Measurements from ENCODE around the gene LITAFD. TPM values are rescaled to one million over a fixed set of nuclear protein-coding genes. Genes with fewer than 3 reads are reported as not detected.

The LITAFD gene
- total RNA-seq, 4 donors from 2014 or later: not detected

DNA sequence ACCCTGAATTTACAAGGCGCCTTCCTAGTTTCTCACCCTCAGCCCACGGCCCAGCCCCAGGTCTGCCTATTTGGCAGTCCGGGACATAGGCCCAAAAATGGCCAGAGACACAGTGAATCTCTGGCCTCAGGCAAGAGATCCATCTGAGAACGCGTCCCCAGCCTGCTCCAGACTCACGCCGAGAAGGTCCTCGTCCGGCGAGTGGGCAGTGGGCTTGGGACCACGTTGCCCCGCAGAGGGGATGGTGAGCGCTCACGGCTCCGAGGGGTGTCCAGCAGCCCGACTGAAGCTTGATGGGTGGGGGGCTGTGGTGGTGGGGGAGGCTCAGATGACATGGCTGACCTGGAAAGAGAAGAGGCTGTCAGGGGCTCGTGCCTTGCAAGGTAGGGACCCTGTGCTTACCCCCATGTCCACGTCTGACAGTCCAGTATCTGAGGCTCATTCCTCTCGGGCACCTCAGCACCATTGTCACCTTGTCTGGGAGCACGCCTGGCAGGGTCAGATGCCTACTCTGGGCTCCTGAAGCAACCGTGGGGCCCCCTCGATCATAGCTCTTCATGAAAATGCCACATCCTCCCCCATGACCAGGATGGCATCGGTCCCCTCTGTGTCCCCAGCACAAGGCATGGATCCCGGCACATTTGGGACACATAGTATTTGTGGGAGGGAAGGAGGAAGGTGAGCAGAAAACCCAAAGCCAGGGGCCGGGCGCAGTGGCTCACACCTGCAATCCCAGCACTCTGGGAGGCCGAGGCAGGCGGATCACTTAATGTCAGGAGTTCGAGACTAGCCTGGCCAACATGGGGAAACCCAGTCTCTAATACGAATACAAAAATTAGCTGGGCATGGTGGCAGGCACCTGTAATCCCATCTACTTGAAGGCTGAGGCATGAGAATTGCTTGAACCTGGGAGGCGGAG is 22.9 kb upstream of the LITAFD start:
- intact Hi-C loops (cut with DNase I): no loop called here
- H3K27me3 ChIP-seq: no peaks in the 10 kb centered on the region
- 72 to 88% methylated on average over 4 to 12 of the region's 31 CpGs for WGBS, 2 donors

DNA sequence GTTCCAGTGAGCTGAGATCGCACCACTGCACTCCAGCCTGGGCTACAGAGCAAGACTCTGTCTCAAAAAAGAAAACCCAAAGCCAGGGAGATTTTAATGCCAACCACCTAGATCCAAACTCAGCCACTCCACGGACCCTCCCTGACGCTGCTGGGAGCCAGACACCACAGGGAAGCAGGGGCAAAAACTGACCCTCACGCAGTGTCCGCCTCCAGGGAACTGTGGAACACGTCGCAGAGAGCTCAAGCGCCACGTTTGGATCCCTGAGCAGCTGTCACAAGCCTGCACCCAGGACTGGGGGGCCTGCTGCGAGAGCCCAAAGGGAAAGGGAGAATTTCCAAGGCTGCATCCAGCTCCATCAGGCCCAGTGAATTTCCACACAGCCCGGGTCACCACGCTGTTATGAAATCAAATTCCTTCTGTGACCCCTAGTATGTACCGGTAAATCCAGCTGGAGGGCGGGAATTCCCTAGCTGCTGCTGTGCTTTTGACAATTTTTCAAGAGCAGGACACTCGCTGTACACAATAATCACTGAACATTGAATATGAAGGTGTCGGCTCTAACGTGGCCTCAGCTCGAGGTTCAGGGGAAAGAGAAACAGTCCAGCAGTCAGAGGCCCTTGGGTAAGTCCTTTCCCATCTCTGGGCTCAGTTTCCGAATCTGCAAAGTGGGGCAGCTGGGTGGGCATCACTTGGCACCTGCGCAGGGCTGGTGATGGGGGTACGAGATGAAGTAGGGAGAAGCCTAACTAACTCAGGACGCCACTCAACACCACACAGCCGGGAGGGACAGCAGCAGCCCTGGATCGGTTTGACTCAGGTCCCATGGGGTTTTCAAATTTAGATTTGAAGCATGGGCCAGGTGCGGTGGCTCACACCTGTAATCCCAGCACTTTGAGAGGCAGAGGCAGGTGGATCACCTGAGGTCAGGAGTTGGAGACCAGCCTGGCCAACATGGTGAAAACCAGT is 22.0 kb upstream of the LITAFD start:
- intact Hi-C loops (cut with DNase I): no loop called here

More for the DNA sequence above, 22.9 kb upstream of the LITAFD start:
- Histone ChIP-seq H3K4me3 (no peak overlapping the region), H3K36me3 (peaks cover 21 to 58% (median 38%) of the 10 kb centered on the region in 3 donors), H3K4me1 (peaks cover 13 to 66% (median 47%) of the 10 kb centered on the region in 3 donors), H3K27ac (peak overlapping the region; percentile 30 to 84 (median 52)), H3K9me3 (no peaks in the 10 kb centered on the region)
- DNase-seq: no peak
- no peak for TF ChIP-seq POLR2A (IDR thresholded peaks at IDR 0.05)
- TF ChIP-seq, protein P1, sequence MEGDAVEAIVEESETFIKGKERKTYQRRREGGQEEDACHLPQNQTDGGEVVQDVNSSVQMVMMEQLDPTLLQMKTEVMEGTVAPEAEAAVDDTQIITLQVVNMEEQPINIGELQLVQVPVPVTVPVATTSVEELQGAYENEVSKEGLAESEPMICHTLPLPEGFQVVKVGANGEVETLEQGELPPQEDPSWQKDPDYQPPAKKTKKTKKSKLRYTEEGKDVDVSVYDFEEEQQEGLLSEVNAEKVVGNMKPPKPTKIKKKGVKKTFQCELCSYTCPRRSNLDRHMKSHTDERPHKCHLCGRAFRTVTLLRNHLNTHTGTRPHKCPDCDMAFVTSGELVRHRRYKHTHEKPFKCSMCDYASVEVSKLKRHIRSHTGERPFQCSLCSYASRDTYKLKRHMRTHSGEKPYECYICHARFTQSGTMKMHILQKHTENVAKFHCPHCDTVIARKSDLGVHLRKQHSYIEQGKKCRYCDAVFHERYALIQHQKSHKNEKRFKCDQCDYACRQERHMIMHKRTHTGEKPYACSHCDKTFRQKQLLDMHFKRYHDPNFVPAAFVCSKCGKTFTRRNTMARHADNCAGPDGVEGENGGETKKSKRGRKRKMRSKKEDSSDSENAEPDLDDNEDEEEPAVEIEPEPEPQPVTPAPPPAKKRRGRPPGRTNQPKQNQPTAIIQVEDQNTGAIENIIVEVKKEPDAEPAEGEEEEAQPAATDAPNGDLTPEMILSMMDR (IDR thresholded peaks at IDR 0.05): no peak

DNA sequence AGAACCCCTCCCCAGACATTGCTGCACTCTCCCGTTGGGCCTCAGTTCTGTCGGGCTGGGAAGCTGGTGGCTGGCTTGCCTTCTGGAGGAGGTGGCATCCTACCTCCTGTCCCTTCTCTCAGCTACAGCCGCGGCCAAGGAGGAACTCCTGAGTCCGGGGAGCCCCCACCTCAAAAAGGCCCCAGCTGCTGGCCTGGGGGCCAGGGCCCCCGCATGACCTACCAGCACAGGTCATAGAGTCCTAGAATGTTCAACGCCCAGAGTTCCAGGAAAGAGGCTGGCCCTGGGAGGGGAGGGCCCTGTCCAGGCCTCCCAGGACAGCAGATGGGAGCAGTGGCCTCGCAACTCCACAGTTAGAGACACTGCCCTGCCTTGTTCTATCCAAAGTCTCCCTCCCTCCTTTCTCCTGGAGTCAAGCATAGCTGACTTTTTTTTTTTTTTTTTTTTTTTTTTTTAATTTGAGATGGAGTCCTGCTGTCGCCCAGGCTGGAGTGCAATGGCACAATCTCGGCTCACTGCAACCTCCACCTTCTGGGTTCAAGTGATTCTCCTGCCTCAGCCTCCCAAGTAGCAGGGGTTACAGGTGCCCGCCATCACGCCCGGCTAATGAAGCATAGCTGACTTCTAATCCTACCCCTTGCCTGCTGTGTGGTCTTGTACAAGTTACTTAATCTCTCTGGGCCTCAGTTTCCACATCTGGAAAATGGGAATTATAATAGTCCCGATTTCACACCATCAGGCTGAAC is 20.4 kb upstream of the LITAFD start:
- WGBS, 2 donors: 82 to 86% methylated on average over 7 to 8 of the region's 14 CpGs
- H3K4me3 ChIP-seq: peak overlapping the region in 1 of 4 donors; percentile 13
- TF ChIP-seq, protein P1 (IDR thresholded peaks at IDR 0.05): no peak
- no peak for TF ChIP-seq POLR2A (IDR thresholded peaks at IDR 0.05)
- H3K36me3 ChIP-seq: peaks cover 11 to 33% (median 18%) of the 10 kb centered on the region in 3 donors
- intact Hi-C loops (cut with DNase I): no loop called here
- no peaks in the 10 kb centered on the region for H3K27me3 ChIP-seq
- H3K27ac ChIP-seq: peak overlapping the region in 3 of 4 donors; percentile 43 to 65 (median 60)
- no peak for DNase-seq
- H3K4me1 ChIP-seq: peaks cover 35 to 88% (median 72%) of the 10 kb centered on the region in 3 donors
- no peaks in the 10 kb centered on the region for H3K9me3 ChIP-seq

More for the DNA sequence above, 22.0 kb upstream of the LITAFD start:
- H3K9me3 ChIP-seq: no peaks in the 10 kb centered on the region
- DNase-seq: no peak
- H3K4me1 ChIP-seq: peaks cover 23 to 73% (median 56%) of the 10 kb centered on the region in 3 donors
- 55 to 71% methylated on average over 13 to 15 of the region's 25 CpGs for WGBS, 2 donors
- H3K27ac ChIP-seq: peak overlapping the region; percentile 30 to 84 (median 52)
- TF ChIP-seq, protein P1 (IDR thresholded peaks at IDR 0.05): no peak
- no peak for TF ChIP-seq POLR2A (IDR thresholded peaks at IDR 0.05)
- peak overlapping the region in 1 of 4 donors; percentile 23 for H3K4me3 ChIP-seq
- H3K27me3 ChIP-seq: no peaks in the 10 kb centered on the region
- H3K36me3 ChIP-seq: peaks cover 20 to 49% (median 33%) of the 10 kb centered on the region in 3 donors

DNA sequence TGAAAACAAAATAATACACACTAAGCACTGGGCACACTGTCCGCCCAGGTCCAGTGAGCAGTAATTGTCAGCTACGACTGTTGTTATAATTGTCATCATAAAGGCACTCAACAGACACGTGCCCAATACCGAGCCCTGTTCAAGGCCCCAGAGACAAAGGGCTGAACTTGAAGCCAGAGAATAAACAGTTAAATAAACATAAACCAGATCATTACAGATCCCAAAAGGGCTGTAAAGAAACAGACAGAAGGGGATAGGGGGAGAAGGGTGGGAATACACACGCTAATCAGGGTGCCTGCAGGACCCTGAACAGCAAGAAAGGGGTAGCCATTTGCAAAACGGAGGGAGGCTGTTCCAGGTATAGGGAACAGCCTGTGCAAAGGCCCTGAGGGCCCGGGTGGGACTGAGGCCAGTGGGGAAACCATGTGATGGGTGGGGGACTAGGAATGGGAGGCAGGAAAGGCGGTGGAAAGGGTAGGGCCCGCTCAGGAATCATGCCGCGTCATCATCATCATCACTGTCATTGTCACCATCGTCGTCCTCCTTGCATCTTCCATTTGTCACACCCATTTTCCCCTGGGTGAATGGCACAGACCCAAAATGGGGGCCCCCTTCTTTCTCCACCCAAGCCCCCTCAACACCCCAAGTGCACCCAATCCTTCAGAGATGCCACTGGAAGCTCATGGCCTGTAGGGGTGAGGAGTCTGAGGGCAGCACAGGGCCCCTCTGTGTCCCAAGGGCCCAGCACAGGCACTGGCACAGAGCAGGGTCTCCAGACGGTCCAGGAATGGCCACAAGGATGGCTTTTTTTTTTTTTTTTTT is 19.6 kb upstream of the LITAFD start:
- 80 to 81% methylated on average over 14 of the region's 14 CpGs for WGBS, 2 donors

More for the DNA sequence above, 19.6 kb upstream of the LITAFD start:
- Histone ChIP-seq H3K27ac (peak overlapping the region in 2 of 4 donors; percentile 52 to 65), H3K9me3 (no peaks in the 10 kb centered on the region), H3K4me3 (no peak overlapping the region), H3K4me1 (peaks cover 43 to 96% (median 76%) of the 10 kb centered on the region in 3 donors), H3K36me3 (peaks cover 8 to 27% (median 15%) of the 10 kb centered on the region in 3 donors), H3K27me3 (no peaks in the 10 kb centered on the region)
- TF ChIP-seq, protein P1 (IDR thresholded peaks at IDR 0.05): no peak
- TF ChIP-seq POLR2A (IDR thresholded peaks at IDR 0.05): no peak
- DNase-seq: no peak
- intact Hi-C loops (cut with DNase I): no loop called here
